ENCODE measurements around the gene AP3S2. TPM values are rescaled to one million over a fixed set of nuclear protein-coding genes. Genes with fewer than 3 reads are reported as not detected.

AP3S2 gene
- total and polyA plus RNA-seq, 2 experiments from 2014 or later, result 9.4 to 93.3 TPM

DNA sequence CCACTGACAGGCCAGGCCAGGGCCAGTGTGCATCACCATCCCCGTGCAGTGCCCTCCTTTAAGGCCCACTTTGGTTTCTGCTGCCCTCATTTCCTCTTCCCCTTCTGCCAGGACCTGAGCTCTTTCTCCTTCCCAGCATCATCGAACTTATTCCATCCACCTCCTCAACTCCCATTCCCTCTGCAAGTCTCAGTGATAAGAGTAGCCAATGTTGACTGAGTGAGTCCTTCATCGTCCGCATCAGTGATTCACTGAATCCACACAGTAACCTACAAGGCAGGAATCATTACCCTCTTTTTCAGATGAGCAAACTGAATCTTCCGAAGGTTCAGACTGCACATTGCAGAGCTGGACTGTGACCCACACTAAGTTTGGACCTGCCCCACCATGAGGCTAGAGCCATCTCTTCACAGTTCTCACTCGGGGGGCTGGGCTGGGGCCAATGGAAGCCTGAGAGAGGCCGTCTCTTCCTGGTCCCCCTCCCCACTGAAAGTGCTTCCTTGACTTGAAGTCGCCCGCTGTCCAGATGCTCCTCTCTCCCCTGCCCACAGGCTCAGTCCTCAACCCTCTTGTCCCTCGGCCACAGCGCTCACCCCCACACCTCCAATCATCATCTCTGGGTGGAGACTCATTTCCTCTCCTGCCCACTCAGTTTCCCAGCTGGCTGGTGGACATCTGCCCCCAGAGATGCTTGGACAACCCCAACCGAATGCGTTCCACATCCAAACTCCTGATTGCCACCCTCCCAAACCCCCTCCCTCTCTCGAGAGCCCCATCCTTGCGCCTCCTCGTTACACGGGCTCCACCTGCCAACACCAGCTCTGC is 64.0 kb downstream of the AP3S2 start:
- H3K4me2 ChIP-seq, result no peak overlapping the region

More for the DNA sequence above, 64.0 kb downstream of the AP3S2 start:
- Histone ChIP-seq H3K27me3 (ENCODE audit: insufficient read depth) (no peaks in the 10 kb centered on the region), H3K4me3 (no peak overlapping the region), H3F3A (replicated peaks; ENCODE audit: low read depth) (no peaks in the 10 kb centered on the region), H3K36me3 (ENCODE audit: insufficient read depth) (peaks cover 1% of the 10 kb centered on the region; the same call in 1 of the 2 replicates), H4K20me1 (replicated peaks; ENCODE audit: insufficient read depth) (no peaks in the 10 kb centered on the region; the same call in 1 of the 2 replicates), H3K79me2 (replicated peaks; ENCODE audit: insufficient read depth) (no peaks in the 10 kb centered on the region), H3K27ac (ENCODE audit: low read depth) (no peak overlapping the region), H2AFZ (no peak overlapping the region), H3K4me1 (ENCODE audit: insufficient read depth) (no peaks in the 10 kb centered on the region; the same call in 1 of the 2 replicates), H3K9me2 (ENCODE audit: insufficient read depth) (no peaks in the 10 kb centered on the region)
- TF ChIP-seq POLR2AphosphoS5 (IDR thresholded peaks at IDR 0.05; ENCODE audit: low read depth) (no peak), ZNF331 (CRISPR knock-in tag; IDR thresholded peaks at IDR 0.05; ENCODE audit: low read depth) (no peak), ETS1 (IDR thresholded peaks at IDR 0.05) (no peak), STAT1 (IDR thresholded peaks at IDR 0.05; ENCODE audit: unreplicated experiment) (no peak), ZNF114 (CRISPR knock-in tag; IDR thresholded peaks at IDR 0.05) (no peak), CREB1 (CRISPR knock-in tag; IDR thresholded peaks at IDR 0.05; ENCODE audit: low read depth) (no peak), NANOG (IDR thresholded peaks at IDR 0.05; ENCODE audit: borderline replicate concordance) (no peak), ZNF462 (CRISPR knock-in tag; IDR thresholded peaks at IDR 0.05) (no peak)
- TF ChIP-seq, protein P1, sequence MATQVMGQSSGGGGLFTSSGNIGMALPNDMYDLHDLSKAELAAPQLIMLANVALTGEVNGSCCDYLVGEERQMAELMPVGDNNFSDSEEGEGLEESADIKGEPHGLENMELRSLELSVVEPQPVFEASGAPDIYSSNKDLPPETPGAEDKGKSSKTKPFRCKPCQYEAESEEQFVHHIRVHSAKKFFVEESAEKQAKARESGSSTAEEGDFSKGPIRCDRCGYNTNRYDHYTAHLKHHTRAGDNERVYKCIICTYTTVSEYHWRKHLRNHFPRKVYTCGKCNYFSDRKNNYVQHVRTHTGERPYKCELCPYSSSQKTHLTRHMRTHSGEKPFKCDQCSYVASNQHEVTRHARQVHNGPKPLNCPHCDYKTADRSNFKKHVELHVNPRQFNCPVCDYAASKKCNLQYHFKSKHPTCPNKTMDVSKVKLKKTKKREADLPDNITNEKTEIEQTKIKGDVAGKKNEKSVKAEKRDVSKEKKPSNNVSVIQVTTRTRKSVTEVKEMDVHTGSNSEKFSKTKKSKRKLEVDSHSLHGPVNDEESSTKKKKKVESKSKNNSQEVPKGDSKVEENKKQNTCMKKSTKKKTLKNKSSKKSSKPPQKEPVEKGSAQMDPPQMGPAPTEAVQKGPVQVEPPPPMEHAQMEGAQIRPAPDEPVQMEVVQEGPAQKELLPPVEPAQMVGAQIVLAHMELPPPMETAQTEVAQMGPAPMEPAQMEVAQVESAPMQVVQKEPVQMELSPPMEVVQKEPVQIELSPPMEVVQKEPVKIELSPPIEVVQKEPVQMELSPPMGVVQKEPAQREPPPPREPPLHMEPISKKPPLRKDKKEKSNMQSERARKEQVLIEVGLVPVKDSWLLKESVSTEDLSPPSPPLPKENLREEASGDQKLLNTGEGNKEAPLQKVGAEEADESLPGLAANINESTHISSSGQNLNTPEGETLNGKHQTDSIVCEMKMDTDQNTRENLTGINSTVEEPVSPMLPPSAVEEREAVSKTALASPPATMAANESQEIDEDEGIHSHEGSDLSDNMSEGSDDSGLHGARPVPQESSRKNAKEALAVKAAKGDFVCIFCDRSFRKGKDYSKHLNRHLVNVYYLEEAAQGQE (IDR thresholded peaks at IDR 0.05; ENCODE audit: unreplicated experiment), result no peak
- Mint-ChIP-seq H3K27ac (no peak overlapping the region), H3K36me3 (ENCODE audit: low read depth) (peaks cover 18% of the 10 kb centered on the region), H3K9me3 (no peaks in the 10 kb centered on the region), H3K4me3 (no peak overlapping the region), H3K4me1 (peaks cover 19% of the 10 kb centered on the region), H3K27me3 (ENCODE audit: insufficient read depth, low read depth, poor library complexity) (peaks cover 7% of the 10 kb centered on the region)
- DNase-seq (ENCODE audit: low spot score) (no peak), ATAC-seq (no peak)

Measured in GM23338 (cell line).